OCI-LY3 (cell line): Measurements from ENCODE around the gene PTPRM.

ENCODE experiments used
- EZH2phosphoT487 ChIP-seq: fragments of 200-600 bp; shearing (Covaris generic); IDR thresholded peaks from 2 replicates; pipeline ENCODE4 v1.6.1; 2018; ENCODE audit warnings: antibody characterized with exemption, mixed run types, low read depth
- TF ChIP-seq, protein P1 (sequence below): fragments of 200-600, 300-600 bp; sonication (generic); IDR thresholded peaks from 2 replicates; pipeline ENCODE4 v1.5.1; 2014; ENCODE audit warnings: antibody characterized with exemption, low read length, low read depth

DNA sequence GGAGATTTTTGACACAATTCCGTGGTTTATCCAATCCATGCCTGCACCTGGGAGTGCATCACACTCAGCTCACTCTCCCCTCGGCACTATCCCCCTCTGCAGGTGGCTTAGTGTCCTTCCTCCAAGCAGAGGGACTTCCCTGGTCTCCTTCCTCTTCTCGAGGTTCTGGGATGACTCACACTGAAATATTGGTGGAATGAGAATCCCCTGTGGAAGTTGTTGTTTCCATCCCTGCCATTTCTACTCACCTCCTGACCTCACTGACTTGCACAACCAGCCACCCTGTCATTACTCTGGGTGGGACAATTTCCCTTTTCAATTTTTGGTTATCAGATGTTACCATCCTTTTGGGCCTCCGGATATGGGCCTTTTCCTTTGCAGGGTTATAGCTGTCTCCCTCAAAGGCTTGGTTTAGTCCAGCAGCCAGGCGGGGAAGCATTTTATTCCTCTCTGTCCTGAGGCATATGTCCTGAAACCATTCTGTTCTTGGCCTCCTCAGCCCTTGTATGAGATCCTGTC is 59.9 kb downstream of the PTPRM start:
- TF ChIP-seq, protein P1, sequence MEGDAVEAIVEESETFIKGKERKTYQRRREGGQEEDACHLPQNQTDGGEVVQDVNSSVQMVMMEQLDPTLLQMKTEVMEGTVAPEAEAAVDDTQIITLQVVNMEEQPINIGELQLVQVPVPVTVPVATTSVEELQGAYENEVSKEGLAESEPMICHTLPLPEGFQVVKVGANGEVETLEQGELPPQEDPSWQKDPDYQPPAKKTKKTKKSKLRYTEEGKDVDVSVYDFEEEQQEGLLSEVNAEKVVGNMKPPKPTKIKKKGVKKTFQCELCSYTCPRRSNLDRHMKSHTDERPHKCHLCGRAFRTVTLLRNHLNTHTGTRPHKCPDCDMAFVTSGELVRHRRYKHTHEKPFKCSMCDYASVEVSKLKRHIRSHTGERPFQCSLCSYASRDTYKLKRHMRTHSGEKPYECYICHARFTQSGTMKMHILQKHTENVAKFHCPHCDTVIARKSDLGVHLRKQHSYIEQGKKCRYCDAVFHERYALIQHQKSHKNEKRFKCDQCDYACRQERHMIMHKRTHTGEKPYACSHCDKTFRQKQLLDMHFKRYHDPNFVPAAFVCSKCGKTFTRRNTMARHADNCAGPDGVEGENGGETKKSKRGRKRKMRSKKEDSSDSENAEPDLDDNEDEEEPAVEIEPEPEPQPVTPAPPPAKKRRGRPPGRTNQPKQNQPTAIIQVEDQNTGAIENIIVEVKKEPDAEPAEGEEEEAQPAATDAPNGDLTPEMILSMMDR: no peak
- no peak for TF ChIP-seq EZH2phosphoT487
